Mucosa of rectum (tissue), 2 donors: ENCODE data around the gene CENPP.

Experiments used
- H3K27ac ChIP-seq, 2 donors: one replicate each; pipeline ENCODE4 v1.7.0; 2013; ENCODE audit warnings: inconsistent platforms in 2 of 2, low read depth in 2 of 2, low read length in 2 of 2
- H3K27me3 ChIP-seq, 2 donors: one replicate each; pipeline ENCODE4 v1.7.0; 2013; ENCODE audit warnings: low read length in 2 of 2; ENCODE audit not compliant: control insufficient read depth in 2 of 2, insufficient read depth in 2 of 2
- H3K36me3 ChIP-seq, 2 donors: one replicate each; pipeline ENCODE4 v1.7.0; 2013; ENCODE audit warnings: low read length in 2 of 2; ENCODE audit not compliant: control insufficient read depth in 2 of 2, insufficient read depth in 2 of 2
- H3K4me1 ChIP-seq, 2 donors: one replicate each; pipeline ENCODE4 v1.7.0; 2013; ENCODE audit warnings: low read length in 2 of 2, mild to moderate bottlenecking in 1 of 2; ENCODE audit not compliant: control insufficient read depth in 2 of 2, insufficient read depth in 2 of 2
- H3K4me3 ChIP-seq, 2 donors: one replicate each; pipeline ENCODE4 v1.7.0; 2013; ENCODE audit warnings: low read length in 2 of 2
- H3K9ac ChIP-seq, 2 donors: one replicate each; pipeline ENCODE4 v1.7.0; 2013; ENCODE audit warnings: low read length in 2 of 2, low read depth in 1 of 2, mild to moderate bottlenecking in 1 of 2
- H3K9me3 ChIP-seq, 2 donors: one replicate each; pipeline ENCODE4 v1.7.0; 2013; ENCODE audit warnings: low read length in 2 of 2; ENCODE audit not compliant: control insufficient read depth in 2 of 2
- donor health status: healthy.
- donor health status: Normal muscosa, but diverticular disease.

Gene CENPP

DNA sequence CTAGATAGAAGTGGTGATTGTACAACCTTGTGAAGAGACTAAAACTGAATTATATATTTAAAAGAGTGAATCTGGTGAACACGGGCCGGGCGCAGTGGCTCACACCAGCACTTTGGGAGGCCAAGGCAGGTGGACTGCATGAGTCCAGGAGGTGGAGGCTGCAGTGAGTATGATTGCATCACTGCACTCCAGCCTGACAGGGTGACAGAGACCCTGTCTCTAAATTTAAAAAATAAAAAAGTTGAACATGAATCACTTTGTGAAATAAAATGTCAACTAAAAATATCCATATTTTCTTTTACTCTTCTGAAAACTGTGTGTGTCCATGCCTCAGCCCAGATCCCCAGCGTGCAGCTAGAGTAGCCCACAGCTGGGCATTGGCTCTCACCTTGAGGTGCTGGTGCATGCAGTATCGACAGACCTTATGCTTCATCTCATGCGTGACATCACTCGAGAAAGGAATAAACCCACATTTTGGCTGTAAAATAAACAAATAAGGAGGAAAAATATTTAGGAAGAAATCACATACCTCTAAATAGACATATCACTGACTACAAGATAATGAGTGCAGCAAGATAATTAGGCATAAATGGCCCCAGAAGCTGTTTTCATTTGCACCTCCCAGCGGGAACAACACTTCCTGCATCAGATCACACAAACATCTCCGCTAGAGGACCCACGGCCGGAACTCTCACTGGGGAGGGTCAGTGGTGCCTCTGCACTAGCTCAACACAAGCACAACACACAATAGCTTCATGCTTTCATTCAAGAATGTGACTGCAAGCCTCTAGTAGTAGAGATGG is 322.1 kb downstream of the CENPP start:
- Histone ChIP-seq H3K36me3 (peaks cover 46 to 58% of the 10 kb centered on the region in 2 donors), H3K4me3 (no peak overlapping the region), H3K27me3 (no peaks in the 10 kb centered on the region), H3K9me3 (no peaks in the 10 kb centered on the region), H3K27ac (no peak overlapping the region), H3K9ac (no peak overlapping the region), H3K4me1 (no peaks in the 10 kb centered on the region)

DNA sequence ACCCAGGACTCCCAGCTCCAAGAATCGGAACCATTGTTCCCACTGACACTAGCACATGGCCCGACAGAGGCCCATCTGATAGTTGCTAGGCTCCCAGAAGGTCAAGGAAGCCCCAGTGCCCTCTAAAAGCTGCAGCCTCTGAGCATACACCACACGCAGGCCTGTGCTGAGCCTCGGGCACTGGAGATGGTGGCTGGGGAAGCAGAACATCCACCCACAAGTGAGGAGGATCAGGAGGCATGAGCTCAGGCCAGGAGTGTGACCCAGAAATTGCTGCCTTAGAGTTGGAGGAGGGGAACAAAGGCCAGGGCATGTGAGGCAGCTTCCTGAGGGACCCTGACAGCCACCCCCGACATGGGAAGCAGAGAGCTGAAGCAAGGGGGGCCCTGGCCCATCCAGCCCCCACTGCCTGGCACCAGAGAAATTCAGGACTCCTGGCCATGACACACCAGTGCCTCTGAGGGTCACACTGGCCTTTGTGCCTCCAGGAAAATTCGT is 322.8 kb downstream of the CENPP start:
- no peaks in the 10 kb centered on the region for H3K27me3 ChIP-seq
- no peaks in the 10 kb centered on the region for H3K4me1 ChIP-seq
- no peaks in the 10 kb centered on the region for H3K9me3 ChIP-seq
- H3K36me3 ChIP-seq, result peaks cover 50 to 52% of the 10 kb centered on the region in 2 donors
- H3K9ac ChIP-seq, result no peak overlapping the region
- no peak overlapping the region for H3K27ac ChIP-seq
- H3K4me3 ChIP-seq, result no peak overlapping the region

DNA sequence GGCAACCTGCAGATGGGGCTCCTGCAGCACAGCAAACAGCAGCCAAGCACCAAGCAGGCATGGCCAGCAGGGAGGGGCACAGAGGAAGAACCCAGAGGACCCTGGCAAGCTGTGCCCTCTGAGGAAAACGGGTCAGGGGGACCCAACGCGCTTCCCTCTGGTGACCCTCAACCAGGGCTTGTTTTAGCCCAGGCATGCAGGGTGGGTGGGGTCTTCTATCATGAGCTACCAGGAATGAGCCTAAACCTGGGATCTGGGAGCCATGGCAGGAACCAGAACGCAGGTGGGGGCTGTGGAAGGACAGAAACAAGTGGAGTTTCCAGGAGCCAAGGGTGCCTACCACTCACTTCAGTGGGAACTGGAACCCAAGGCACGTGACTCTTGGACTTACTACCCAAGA is 323.3 kb downstream of the CENPP start:
- peaks cover 45 to 50% of the 10 kb centered on the region in 2 donors for H3K36me3 ChIP-seq
- no peaks in the 10 kb centered on the region for H3K4me1 ChIP-seq
- no peaks in the 10 kb centered on the region for H3K9me3 ChIP-seq
- no peaks in the 10 kb centered on the region for H3K27me3 ChIP-seq
- H3K9ac ChIP-seq, result no peak overlapping the region
- no peak overlapping the region for H3K4me3 ChIP-seq
- no peak overlapping the region for H3K27ac ChIP-seq

DNA sequence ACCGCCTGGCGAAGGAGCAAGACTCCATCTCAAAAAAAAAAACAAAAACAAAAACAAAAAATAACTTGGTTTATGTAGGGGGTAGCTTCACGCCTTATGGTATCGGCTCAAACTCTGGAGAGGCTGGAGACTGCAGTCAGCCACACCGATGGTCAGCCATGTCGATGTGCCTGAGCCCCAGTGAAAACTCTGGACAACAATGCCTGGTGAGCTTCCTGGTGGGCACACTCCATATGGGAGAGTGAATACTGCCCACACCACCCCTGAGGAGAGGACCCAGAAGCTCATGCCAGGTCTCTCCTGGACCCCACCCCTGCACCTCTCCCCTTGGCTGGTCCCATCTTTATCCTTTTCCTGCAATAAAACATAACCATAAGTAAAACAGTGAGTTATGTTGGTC is 324.5 kb downstream of the CENPP start:
- peaks cover 3 to 5% of the 10 kb centered on the region in 2 donors for H3K4me1 ChIP-seq
- no peaks in the 10 kb centered on the region for H3K27me3 ChIP-seq
- H3K36me3 ChIP-seq, result peaks cover 42 to 45% of the 10 kb centered on the region in 2 donors
- H3K4me3 ChIP-seq, result no peak overlapping the region
- no peak overlapping the region for H3K9ac ChIP-seq
- no peaks in the 10 kb centered on the region for H3K9me3 ChIP-seq
- H3K27ac ChIP-seq, result no peak overlapping the region

DNA sequence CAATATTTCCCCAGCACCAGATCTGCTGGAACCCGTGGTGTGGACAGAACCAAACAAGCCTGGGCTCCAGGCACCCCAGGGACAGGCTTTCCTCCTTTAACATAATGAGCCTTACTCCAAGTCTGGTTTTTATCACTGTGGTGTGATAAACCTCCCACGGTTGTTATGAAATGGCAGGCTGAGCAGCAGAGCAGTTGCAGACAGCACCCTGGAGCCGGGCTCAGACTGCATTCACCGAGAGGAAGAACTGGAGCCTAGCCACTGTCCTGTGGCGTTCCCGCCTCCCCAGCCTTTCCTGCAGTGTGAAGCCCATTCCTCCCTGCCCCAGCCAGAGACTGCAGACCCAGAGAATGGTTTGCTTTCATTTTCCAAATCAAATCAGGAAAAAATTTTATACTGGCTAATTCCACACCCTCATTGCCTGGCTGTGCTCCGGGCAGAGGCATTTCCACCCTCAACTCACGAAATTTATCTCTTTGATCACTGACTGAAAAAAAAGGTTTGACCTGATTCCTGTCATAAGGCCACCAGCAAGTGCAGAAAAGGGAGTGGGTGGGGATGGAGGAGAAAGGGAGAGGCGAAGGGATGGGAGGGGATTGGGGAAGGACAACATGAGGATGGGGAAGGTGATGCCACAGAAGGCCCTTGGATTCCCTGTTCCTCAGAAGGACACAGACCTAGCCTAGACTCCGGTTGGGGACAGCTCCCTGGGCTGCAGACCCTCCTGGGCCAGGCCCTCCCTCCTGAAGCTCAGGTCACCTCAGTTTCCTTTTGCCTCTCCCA is 325.3 kb downstream of the CENPP start:
- H3K9ac ChIP-seq, result no peak overlapping the region
- H3K36me3 ChIP-seq, result peaks cover 40 to 46% of the 10 kb centered on the region in 2 donors
- H3K4me1 ChIP-seq, result peaks cover 3 to 7% of the 10 kb centered on the region in 2 donors
- no peak overlapping the region for H3K27ac ChIP-seq
- H3K9me3 ChIP-seq, result no peaks in the 10 kb centered on the region
- no peak overlapping the region for H3K4me3 ChIP-seq
- no peaks in the 10 kb centered on the region for H3K27me3 ChIP-seq

DNA sequence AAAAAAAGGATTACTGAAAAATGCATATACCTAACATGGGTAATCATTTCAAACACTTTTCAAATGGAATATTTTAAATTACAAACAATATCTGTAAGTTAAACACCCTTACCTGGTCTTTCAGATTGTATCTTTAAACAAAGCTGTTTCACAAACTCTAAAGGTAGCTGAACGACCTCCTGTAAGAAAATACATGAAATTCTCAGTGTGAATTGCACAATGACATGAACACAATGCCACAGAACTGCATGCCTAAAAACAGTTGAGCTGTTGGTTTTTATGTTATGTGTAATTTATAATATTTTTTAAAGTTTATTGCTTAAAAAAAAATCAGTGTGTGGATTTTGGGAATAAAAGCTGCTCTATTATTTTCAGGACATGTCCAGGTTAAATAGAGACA is 326.7 kb downstream of the CENPP start:
- Histone ChIP-seq H3K36me3 (peaks cover 39 to 40% of the 10 kb centered on the region in 2 donors), H3K27me3 (no peaks in the 10 kb centered on the region), H3K27ac (no peak overlapping the region), H3K9me3 (no peaks in the 10 kb centered on the region), H3K9ac (no peak overlapping the region), H3K4me1 (peaks cover 3 to 7% of the 10 kb centered on the region in 2 donors), H3K4me3 (no peak overlapping the region)

DNA sequence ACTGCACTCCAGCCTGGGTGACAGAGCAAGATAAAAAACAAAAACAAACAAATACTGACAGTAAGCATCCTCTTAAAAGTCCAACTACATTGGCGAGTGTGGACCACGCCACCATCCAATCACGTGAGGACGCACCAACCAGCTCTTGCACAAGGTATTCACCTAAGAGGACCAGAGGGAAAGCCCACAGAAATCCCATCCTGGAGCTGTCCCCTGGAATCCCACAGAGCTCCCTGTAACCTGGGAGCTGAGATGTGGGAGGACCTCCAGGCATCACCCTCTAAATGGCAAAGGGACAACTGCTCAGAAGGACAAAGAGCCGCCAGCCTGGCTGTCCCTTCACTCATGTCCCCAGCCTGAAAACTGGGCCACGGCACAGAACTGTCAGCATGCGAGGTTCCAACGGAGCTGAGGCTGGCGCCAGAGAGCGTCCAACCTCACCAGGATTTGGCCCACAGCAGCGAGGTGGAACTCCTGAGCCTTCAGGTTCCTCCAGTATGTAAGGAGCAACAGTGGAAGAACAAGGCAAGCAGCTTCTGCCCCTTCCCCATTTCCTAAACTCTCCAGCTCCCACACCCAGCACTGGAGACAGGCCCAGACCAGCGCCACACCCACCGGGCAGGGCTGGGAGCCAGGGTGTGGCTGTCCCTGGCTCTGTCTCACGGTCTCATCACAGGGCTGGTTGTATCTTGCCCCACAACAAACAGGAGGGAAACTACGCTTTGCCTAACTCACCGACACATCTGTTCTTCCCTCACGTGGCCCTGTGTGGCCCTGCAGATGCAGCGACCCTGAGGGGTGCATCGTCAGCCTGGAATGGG is 328.9 kb downstream of the CENPP start:
- Histone ChIP-seq H3K4me1 (peaks cover 3 to 7% of the 10 kb centered on the region in 2 donors), H3K36me3 (peaks cover 26 to 28% of the 10 kb centered on the region in 2 donors), H3K9ac (no peak overlapping the region), H3K27ac (no peak overlapping the region), H3K9me3 (no peaks in the 10 kb centered on the region), H3K27me3 (no peaks in the 10 kb centered on the region), H3K4me3 (no peak overlapping the region)

DNA sequence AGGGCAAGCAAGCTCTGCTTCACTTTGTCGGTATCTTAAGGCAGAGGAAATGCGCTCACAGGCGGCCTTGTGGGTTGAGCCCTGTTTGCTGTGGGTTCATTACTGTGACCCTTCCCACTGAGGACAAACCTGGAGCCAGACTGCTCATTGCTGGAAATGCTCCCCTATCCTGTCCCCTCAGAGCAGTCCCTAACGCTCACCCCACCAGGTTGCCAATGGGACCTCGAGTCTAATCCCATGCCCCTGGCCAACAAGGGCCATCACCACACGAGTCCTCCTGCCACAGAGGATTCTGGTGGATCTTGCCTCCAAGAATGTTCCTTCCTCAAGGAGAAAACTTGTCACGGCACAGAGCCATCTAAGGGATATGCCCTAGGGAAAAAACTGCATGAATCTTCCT is 329.6 kb downstream of the CENPP start:
- no peak overlapping the region for H3K27ac ChIP-seq
- no peak overlapping the region for H3K9ac ChIP-seq
- H3K4me3 ChIP-seq, result no peak overlapping the region
- H3K27me3 ChIP-seq, result no peaks in the 10 kb centered on the region
- peaks cover 3 to 7% of the 10 kb centered on the region in 2 donors for H3K4me1 ChIP-seq
- H3K36me3 ChIP-seq, result peaks cover 26 to 28% of the 10 kb centered on the region in 2 donors
- no peaks in the 10 kb centered on the region for H3K9me3 ChIP-seq

DNA sequence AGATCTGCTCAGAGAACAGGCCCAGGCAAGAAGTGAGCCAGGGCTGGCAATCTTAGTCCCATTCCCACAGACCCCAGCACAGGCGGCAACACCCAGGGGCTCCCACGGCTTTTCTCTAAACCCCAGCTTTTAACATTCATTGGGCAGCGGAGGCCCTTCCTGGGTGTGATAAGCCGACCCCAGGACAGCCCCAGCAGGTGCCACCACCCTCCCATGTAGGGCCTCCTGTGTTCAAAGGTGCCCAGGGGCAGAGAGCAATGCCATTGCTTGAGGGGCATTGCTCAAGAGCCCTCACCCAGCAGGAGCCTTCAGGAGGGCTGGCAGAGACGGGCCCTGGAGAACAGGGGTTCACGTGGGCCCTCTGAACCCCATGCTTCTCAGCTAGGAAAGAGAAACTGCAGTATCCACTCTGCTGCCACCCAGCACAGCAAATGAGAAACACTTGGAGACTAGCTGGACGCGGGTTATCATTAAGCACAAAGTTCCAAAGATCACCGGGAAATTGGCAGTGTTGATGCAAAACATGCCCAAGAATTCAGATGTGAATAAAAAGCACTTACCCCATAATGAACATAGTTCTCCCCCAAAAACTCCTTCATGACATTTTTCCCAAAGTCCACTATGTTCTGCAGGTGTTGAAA is 330.3 kb downstream of the CENPP start:
- Histone ChIP-seq H3K27me3 (no peaks in the 10 kb centered on the region), H3K4me1 (peaks cover 3 to 7% of the 10 kb centered on the region in 2 donors), H3K36me3 (peaks cover 24 to 26% of the 10 kb centered on the region in 2 donors), H3K27ac (no peak overlapping the region), H3K4me3 (no peak overlapping the region), H3K9ac (no peak overlapping the region), H3K9me3 (no peaks in the 10 kb centered on the region)
